ENCODE data around the gene ARID1B.

ARID1B gene

DNA sequence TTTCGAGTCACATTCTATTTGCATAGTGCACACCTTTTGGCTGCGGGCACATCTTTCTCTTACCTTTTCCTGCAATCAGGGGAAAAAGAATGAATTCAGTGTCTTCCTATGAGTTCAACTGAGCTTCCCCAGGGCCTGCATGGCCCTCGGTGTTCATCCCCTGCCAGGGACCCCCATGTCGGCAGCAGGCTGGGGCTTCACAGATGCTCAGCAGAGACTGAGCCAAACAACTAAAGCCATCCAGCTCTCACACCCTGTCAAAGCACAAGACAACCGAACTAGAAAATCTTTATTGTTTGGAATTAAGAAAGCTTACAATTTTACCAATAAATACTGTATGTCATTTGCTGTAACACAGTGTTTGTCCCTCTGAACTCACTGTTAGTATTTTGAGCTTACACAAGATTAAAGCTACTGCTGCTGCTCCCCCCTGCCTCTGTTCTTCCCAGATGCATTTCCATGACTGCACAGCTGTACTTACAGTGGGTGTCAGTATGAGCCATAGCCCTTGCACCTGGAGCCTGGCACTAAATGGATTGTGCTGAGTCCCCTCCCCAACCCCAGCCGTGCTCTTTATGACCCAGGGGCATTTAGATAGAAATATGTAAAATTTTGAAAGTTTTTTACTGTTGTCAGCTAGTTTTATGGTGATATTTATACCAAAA is 340.4 kb downstream of the ARID1B start:
- DNase-seq = no peak

DNA sequence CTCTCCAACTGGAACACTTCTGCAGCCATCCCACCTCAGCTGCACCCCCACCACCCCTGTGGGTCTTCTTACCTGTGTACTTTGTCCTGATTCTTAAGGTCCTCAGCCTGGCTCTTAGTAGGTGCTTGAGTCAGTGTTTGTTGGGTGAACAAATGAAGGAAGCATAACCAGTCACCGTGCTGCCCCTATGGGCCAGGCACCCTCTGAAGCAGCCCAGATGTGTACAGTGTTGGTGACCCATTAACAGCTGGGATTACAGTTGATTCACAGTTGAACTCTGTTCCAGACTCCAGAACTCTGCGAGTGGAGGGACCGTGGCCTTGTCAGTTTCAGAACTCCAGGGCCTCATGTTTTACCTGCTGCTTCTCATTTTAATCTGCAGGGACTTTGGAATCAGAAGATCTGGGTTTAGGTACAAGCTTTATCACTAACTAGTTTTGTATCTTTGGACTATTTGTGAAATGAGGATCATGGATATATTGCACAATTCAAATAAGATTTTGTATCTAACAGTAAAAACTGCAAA is 342.4 kb downstream of the ARID1B start:
- DNase-seq = no peak

DNA sequence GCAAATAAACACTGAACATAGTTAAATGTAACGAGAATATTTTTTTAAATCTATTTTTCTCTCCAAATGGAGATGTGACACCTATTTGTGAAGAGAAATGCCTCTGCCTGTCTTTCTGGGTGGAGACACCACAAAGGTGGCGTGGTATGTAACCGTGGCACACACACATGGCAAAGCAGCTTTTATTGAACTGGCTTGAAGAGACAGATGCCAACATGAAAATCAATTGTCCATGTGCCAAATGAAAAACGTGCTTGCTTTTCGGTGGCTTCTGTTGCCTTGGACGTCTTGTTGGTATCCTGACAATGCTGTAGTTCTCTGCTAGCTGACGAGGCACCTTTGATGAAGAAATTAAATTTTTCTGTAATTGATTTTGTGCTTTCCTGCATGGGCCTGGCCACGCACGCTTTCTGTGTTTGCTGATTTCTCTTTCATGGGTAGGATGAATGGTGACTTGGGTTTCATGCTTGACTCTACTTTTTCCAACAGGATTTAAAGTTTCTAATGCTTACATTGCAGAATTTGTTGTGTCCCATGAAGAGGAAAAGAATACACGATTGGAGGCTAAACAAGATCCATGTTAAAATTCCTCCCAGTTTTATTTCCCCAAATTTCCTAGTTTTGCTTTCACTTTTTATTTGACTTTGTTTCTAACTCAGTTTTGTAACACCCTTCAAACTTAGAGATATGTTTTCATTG is 343.5 kb downstream of the ARID1B start:
- DNase-seq = no peak

DNA sequence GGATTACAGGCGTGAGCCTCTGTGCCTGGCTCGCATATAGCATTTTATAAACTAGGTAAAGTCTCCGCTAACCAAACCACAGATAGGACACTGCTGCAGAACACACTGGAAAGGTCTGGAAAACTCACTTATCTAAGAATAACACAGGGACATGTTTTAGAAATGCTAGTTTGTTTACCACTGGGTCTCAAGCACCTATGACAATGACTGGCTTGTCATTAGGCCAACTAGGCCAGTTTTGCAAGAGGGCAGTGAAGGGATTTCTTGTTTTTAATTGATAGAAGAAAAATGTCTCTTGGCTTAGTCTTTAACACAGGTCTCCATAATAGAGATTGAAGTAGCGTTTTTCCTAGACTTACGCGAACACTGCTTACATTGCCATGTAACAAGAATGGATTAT is 344.7 kb downstream of the ARID1B start:
- no peak for DNase-seq

DNA sequence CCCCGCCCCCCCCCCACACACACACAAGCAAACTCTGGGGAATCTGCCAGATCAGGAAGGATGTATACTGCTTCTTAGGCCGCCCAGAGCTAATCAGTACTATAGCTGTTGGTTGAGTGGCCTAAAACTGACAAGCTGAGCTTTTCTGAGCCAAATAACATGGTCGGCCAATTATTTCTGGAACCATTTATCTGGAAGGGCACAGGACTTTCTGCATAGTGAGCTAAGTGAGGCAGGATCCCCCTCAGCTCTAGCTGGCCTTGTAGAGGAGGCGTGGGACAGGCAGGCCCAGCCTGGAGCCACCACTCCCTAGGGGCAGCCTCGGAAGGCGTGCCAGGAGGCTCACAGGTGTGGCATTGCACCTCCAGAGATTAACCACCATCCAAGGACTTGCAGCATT is 346.1 kb downstream of the ARID1B start:
- DNase-seq = no peak

DNA sequence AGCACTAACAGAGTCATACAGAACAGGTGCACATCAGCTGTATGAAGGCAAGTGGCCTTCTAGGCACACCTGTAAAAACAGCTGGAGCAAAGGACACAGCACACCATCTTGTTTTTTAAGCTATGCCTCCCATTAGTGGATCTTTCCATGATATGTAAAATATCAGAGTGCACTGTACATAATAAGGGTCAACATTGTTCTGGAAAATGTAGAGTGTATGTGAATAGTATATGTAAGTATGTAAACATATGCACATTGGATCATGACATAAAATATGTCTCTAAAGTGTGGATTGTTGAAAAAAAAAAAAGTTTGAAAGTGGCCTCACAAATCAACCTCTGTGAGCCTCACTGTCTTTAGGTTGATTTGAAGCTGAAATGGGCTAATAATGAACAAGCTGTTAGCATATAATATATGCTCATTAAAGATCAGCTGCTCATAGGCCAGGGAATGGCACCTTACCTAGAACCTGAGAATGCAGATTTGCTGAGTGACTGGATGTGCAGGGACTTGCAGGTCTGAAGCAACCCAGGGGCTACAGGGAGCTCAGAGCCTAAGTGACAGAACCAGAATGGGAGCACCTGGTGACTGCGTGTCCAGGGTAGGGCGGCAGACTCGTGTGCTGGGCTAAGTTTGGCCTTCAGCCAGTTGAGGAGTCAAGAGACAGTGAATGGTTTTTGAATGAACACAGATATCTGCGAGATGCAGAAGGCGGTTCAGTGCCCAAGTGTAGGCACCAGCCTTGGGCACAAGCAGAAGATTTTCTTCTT is 347.5 kb downstream of the ARID1B start:
- DNase-seq = no peak

DNA sequence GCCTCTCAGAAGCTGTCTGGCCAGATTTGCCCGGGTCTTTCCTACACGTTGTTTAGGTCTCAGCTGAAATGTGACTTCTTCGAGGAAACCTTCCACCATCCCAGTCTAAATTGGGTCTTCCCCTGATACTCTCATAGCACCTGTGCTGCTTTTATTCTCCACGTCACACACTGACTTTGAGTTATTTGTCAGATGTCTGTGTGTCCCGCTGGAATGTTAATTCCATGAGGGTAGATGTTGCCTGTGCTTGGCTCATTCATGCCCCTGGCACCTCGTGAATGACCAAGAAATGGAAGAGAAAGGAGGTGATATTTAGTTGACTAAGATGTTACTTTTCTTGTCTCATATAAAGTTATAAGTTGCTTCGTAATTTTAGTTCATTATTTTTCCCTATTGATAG is 348.4 kb downstream of the ARID1B start:
- DNase-seq = no peak

DNA sequence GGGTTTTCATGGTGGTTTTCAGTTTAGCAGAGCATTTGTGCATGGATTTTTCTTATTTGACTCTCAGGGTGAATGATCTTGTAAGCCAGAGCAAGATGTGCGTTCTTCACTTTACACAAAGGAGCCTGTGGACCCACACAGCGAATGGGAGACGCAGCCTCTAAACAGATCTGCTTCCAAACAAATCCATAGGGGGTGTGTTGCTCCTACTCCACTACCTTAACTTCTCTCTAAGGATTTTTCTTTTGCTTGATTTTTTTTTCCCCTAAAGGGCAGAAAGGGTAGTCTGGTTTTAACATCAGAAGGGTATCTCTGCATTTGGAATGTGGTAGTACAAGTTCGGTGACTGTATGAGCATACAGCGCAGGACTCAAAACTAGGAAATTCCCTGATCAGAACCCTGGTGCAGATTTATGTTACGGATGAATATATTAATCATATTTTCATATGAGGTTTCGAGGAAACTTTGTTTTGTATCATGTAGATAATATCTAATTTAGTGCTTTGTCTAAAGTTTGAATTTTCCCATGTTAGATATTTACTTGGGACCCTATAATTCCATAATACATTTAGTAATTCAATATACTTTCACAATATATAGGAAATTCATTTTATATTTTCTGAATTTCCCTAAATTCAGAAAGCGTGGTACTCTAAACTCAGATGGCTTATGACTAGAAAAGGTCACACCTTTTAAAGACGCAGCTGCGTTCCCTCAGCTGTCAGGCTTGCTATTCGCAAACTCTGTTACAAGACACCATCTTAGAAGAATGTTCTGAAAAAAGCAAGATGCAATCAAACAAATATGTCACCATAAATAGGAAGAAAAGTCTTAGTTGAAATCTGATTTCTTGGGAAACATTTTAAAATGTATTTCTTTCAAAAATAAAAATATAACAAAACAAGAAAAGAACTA is 349.3 kb downstream of the ARID1B start:
- no peak for DNase-seq

DNA sequence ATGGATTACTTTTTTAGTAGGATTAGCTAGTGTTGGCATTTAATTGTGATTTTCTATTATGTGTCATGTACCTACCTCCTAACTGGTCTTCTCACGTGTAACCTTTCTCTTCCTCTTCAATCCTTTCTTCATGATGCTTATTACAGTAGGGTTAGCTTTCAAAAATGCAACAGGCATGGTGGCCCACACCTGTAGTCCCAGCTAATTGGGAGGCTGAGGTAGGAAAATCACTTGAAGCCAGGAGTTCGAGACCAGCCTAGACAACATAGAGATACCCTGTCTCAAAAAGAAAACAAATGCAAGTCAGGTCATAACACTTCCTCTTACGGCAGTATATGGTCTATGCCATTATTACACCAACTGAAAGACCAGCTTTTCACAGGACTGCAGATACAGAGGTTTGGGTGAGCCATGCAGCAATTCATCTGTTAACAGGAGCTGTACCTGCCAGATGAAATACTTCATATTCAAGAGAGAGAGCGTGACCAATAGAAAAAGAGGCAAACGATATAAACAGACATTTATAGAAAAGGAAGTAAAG is 351.1 kb downstream of the ARID1B start:
- no peak for DNase-seq

DNA sequence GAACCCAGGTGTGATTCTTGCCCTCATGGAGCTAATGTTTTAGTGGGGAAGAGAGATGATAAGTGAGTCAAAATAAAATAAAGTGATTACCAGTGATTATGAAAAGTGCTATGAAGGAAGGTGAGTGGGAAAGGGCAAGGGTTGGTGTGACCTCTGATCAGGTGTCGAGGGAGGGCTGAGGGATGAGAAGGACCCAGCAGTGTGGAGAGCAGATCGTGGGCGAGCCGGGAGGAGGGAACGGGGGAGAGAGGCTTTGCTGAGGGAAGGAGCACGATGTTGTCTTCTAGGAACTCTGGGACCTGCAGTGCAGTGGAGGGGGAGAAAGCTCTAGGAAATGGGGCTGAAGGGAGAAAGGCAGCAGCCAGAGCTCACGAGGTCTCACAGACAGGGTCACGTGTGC is 354.1 kb downstream of the ARID1B start:
- DNase-seq = no peak

DNA sequence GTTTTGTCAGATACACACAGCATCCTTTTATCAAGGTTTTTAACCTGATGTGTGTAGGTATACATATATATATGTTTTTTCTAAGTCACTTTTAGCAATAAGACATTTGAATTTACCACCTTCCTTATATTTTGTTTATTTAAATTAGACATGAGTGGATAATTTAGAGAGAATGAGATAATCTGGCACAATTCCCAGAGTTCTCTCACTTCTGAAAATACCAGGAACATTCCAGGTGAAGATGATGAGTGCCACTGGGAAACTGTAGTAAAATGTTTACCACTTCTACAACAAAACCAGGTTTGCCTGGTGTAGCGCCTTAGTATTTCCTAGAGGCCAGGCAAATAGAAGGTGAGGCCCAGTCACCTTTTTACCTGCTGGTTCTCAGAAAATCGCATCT is 356.7 kb downstream of the ARID1B start:
- no peak for DNase-seq

DNA sequence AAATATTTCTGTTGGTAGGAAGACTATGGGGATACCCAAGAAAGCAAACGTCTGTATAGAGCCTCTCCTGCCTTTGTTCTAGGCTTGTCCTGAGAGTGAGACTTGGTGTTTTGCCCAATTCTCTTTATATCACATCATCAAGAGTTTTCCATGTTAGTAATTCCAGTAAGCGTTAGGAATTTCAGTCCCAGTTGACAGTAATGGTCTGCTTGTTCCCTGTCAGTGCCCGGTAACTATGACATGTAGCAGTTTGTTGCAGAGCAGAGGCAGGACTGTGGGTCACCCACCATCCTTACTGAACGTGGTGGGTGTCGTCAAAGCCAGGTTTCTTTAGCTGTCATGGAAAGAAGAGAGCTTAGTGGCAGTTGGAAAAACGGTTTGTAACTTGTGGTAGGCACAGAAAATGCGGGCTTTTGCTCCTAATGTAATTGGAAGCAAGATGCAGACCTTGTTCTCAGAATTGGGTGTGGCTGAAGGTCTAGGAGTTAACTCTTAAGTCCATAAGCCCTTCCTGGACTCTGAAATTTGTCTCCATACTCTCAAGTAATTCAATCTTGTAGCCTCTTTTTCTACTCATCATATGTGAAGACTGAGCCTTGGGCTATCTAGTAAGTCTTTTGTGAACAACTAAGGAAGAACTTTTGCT is 357.3 kb downstream of the ARID1B start:
- DNase-seq = no peak

DNA sequence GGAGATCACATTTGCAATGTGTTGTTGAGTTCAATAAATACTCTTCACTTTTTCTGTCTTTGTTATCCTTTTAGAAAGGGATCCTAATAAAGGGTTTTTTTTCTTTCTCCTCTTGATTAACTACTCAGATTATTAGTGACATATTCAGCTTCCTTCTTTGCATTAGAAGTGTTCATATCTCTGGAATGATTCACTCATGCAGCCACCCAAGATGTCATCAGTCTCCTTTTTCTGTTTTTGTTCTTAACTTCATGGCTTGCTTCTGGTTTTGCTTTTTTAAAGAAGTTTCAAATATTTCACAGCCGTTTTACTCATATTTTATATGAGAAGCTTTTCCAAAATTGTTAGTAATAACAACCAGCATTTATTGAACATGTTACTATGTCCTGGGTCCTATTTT is 358.5 kb downstream of the ARID1B start:
- DNase-seq = no peak

DNA sequence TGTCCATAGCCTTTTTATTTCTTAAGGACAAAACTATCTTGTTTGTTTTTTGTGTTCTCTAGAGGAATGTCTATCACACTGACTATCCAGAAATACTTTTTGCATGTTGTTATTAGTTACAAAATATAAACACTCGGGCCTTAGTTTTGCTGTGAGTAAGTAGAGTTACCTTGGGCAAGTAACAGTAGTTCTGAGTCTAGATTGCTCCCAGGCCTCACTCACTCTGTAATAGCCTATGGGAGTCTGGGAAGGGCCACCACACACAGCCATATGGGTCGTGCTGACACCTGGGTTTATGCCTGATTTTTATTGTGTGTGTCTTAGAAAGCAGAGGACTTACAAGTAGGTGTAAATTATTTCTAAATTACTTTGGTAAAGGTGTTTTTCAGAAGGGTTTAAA is 360.3 kb downstream of the ARID1B start:
- no peak for DNase-seq

DNA sequence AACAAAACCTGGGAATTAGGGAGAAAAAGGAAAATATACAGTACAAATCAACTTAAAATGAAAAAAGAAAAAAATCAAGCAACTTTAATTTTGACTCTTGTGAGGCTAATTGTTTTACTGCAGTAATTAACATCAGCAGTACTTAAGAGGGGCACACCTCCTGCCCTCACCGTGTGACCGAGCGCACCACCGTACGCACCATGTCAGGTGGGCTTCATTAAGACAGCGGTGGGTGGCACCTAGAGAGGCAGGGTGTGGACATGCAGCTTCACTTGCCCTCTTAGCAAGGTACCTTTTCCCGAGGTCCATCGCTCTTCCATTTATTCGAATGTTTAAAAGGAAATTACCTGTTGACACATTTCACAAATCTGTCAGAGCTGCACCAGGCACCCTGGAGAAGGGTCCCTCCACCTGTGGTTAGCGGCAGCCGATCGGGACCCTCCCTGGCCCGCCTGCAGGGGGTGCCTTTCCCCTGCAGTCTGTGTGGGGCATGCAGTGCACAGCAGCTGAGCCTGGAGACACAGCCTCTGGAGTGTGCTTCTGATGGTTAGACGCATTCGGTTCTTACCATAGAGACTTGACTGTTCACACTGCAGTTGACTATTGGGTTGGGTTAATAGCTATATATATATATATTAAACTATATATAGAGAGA is 362.0 kb downstream of the ARID1B start:
- no peak for DNase-seq

DNA sequence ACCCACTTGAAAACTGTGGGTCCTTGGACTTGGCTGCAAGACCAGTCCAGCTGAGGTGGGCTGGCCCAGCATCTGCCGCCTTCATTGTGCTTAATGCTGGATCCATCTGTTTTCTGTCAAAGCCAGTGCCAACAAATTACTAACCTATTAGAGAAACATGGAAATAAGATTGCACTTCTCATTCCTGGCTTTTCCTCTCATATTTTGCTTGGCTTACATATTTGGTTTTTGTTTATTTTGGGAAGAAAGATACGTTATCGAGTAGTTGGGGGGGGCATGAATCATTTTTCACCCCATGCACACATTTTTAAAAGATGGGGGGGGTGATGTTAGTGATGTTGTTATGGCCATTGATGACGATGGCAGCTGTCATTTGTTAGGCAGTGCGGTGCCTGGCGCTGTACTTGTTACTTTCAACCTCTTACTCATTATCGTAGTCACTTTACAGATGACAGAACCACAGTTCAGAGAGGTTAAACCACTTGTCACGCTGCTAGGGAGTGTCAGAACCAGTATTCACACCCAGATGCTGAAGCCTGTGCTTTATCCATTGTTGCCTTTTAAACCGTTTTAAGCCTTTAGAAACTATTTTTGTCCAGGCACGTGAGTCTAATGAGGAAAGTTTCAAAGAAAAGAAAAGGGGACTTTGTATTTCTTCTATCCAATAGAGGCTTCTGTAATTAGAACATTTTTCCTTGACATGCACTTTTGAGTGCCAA is 366.2 kb downstream of the ARID1B start:
- no peak for DNase-seq

DNA sequence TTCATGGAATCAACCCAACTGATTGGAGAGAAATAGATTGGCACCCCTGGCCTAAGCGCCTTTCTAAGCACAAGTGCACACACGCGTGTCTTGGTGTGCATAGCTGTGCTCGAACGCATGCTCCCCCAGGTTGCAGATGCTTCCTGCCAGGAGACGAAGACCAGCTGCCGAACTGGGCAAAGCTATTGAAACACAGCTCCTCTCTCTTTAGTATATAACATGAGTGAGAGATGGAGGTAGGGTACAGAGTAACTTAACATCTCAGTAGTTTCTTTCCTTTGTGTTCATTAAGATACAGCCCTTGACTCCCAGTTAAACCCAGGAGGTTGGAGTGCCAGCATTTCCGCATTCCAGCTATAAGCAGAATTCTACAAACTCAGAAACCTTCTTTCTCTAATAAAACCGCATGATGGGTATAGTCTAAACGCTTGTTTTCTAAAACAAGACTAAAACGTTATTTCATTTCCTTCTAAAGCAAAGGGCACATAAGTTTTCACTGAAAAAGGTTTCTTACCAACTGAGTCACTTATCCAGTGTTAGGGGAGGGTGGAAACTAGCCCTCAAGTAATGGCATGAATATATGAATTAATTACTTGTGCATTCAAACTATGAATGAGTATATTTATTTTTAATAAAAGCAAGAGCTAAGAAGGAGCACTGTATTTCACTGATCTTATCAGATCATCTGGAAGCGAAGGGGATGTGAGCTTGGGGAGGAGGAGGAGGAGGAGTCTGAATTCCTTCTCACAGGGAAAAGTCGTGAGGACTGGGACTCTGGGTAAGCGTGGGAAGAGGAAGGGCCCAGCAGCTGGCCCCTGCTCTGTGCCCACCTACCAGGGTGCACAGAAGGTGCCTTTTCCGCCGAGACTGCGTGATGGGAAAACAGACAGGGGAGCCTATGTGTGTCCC is 367.0 kb downstream of the ARID1B start:
- no peak for DNase-seq

DNA sequence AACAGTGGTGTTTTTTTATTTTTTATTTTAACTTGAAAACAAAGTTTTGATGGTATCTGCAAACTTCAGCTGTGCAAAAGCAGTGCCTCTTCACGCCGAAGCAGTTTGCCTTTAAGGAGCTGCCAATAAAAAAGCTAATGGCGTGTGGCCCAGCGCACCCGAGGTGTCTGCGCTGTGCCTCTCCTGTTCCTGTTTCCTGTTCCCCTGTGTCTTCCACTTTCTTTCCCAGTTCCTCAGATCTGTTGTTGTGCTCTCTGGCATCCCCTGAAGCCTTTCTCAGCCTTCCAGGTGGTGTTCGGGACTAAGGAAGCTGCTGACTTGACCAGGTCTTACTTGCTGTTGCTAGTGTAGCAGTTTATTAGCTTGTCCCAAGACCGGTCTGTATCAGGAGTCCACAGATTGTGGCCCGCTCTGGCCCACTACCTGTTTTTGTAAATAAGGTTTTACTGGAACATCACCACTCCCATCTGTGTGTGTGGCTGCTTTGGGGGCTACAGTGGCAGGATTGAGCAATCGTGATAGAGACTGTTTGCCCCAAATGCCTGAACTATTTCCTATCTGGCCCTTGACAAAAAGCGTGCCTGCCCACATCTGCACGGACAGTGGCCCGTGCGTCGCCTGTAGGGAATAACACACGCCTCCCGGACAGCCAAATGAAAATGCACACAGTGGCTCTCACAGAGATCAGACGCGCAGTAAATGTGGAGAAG is 367.8 kb downstream of the ARID1B start:
- no peak for DNase-seq
